A549 (cell line): ENCODE results near the gene PRKAG2. TPM values are rescaled to one million over a fixed set of nuclear protein-coding genes. Genes with fewer than 3 reads are reported as not detected.

Source experiments
- ATAC-seq, 2 experiments: fragments of 200-7000 bp in 1 of 2; fragments of >200 bp in 1 of 2; cut with Nextera tagmentation in 1 of 2; cut with Tn5 transposase in 1 of 2; 3 replicates each; pipeline versions ENCODE4 v1.8.0 to v1.9.1; 2018 to 2020; ENCODE audit warnings: mild to moderate bottlenecking in 1 of 2, moderate library complexity in 1 of 2
- CTCF ChIA-PET: fragments of 300-600 bp; sonication (Branson Sonifier 250); formaldehyde crosslinking; extraction: SDS; loops from one replicate; lab custom pipeline; 2021; ENCODE audit warnings: antibody characterized with exemption, inconsistent platforms; lab: Yijun Ruan, JAX
- POLR2A ChIA-PET: fragments of 350-600 bp; formaldehyde crosslinking; extraction: SDS; loops from one replicate; lab custom pipeline; 2021; ENCODE audit warnings: antibody characterized with exemption, inconsistent platforms; lab: Yijun Ruan, JAX
- DNase-seq, 2 experiments: peaks; one replicate each; pipeline versions ENCODE4 v3.0.0 to v3.0.0-alpha.2; 2011 to 2016; ENCODE audit warnings: low read depth in 1 of 2, low spot score in 1 of 2
- FAIRE-seq: peaks from 2 replicates; lab custom pipeline; 2011; peaks lifted over from hg19 to GRCh38; lab: Jason Lieb, UNC
- H3K27ac ChIP-seq, 2 experiments: fragments of >200 bp; sonication (Bioruptor Twin); formaldehyde crosslinking; 3 replicates each; pipeline ENCODE4 v1.5.1; 2016 to 2017
- H3K4me1 ChIP-seq: fragments of >200 bp; sonication (Bioruptor Twin); formaldehyde crosslinking; 3 replicates; pipeline ENCODE4 v1.6.1; 2016
- H3K4me2 ChIP-seq: fragments of >200 bp; sonication (Bioruptor Twin); formaldehyde crosslinking; 3 replicates; pipeline ENCODE4 v1.6.1; 2016
- H3K4me3 ChIP-seq: fragments of >200 bp; sonication (Bioruptor Twin); formaldehyde crosslinking; 3 replicates; pipeline ENCODE4 v1.5.1; 2016
- H3K9me3 ChIP-seq: fragments of >200 bp; sonication (Bioruptor Twin); formaldehyde crosslinking; 3 replicates; pipeline ENCODE4 v1.6.1; 2016
- BCL3 ChIP-seq: fragments of >200 bp; sonication (Bioruptor Twin); formaldehyde crosslinking; IDR thresholded peaks from 3 replicates; pipeline ENCODE4 v1.6.1; 2016
- BHLHE40 ChIP-seq: IDR thresholded peaks from 2 replicates; pipeline ENCODE4 v1.6.1; 2012; ENCODE audit warnings: low read depth, low read length, inconsistent platforms
- CBX2 ChIP-seq: fragments of 200-600 bp; sonication (generic); IDR thresholded peaks from 2 replicates; pipeline ENCODE4 v1.6.1; 2016; ENCODE audit warnings: low read depth, mild to moderate bottlenecking, borderline replicate concordance
- CBX8 ChIP-seq: fragments of 200-600 bp; sonication (generic); IDR thresholded peaks from 2 replicates; pipeline ENCODE4 v1.6.1; 2016
- CEBPB ChIP-seq, 2 experiments: fragments of >200 bp in 1 of 2; sonication (Bioruptor Twin) in 1 of 2; formaldehyde crosslinking in 1 of 2; IDR thresholded peaks; 2 replicates each; pipeline ENCODE4 v1.6.1; 2012 to 2016
- CHD4 ChIP-seq: fragments of 200-600 bp; sonication (generic); IDR thresholded peaks from 2 replicates; pipeline ENCODE4 v1.6.1; 2016; ENCODE audit warnings: antibody characterized with exemption, mild to moderate bottlenecking, borderline replicate concordance
- EHF ChIP-seq: fragments of 250-450 bp; sonication (Bioruptor Pico); IDR thresholded peaks from 2 replicates; pipeline ENCODE4 v1.5.0; 2020; ENCODE audit warnings: mild to moderate bottlenecking
- EP300 ChIP-seq, 2 experiments: fragments of >200 bp; sonication (Bioruptor Twin); formaldehyde crosslinking; IDR thresholded peaks; 2 replicates in 1 of 2; 3 replicates in 1 of 2; pipeline ENCODE4 v1.6.1; 2016 to 2017
- ESRRA ChIP-seq: fragments of 150-350 bp; IDR thresholded peaks from 2 replicates; pipeline ENCODE4 v1.6.1; 2014; ENCODE audit warnings: mild to moderate bottlenecking, low read length, borderline replicate concordance
- FOSB ChIP-seq: fragments of 250-450 bp; sonication (Bioruptor Pico); IDR thresholded peaks from 2 replicates; pipeline ENCODE4 v1.5.0; 2020; ENCODE audit warnings: mild to moderate bottlenecking, moderate library complexity
- FOXS1 ChIP-seq: fragments of 250-450 bp; sonication (Bioruptor Pico); IDR thresholded peaks from 2 replicates; pipeline ENCODE4 v1.5.0; 2020; ENCODE audit warnings: mild to moderate bottlenecking, moderate library complexity
- GATA3 ChIP-seq: IDR thresholded peaks from 2 replicates; pipeline ENCODE4 v1.6.1; 2012; ENCODE audit warnings: borderline replicate concordance
- HDAC2 ChIP-seq: fragments of 200-600 bp; sonication (generic); IDR thresholded peaks from 2 replicates; pipeline ENCODE4 v1.6.1; 2016
- HOXA7 ChIP-seq: fragments of 250-450 bp; sonication (Bioruptor Pico); IDR thresholded peaks from 2 replicates; pipeline ENCODE4 v1.5.0; 2020; ENCODE audit warnings: mild to moderate bottlenecking, moderate library complexity
- KDM1A ChIP-seq: fragments of 200-600 bp; sonication (generic); IDR thresholded peaks from 2 replicates; pipeline ENCODE4 v1.6.1; 2016; ENCODE audit warnings: low read depth, mild to moderate bottlenecking
- MAZ ChIP-seq: fragments of 150-350 bp; IDR thresholded peaks from 2 replicates; pipeline ENCODE4 v1.6.1; 2014; ENCODE audit warnings: antibody characterized with exemption, low read depth, low read length, borderline replicate concordance
- NR3C1 ChIP-seq: fragments of >200 bp; sonication (Bioruptor Twin); formaldehyde crosslinking; IDR thresholded peaks from 3 replicates; pipeline ENCODE4 v1.6.1; 2017
- RCOR1 ChIP-seq: fragments of 150-350 bp; IDR thresholded peaks from 2 replicates; pipeline ENCODE4 v1.6.1; 2014; ENCODE audit warnings: antibody characterized with exemption, low read length, low read depth
- RFX5 ChIP-seq: fragments of 450-650 bp; IDR thresholded peaks from 2 replicates; pipeline ENCODE4 v1.7.1; 2014; ENCODE audit warnings: antibody characterized with exemption, mild to moderate bottlenecking, moderate library complexity
- RNF2 ChIP-seq: fragments of 200-600 bp; sonication (generic); IDR thresholded peaks from 2 replicates; pipeline ENCODE4 v1.6.1; 2016; ENCODE audit warnings: low read depth, mild to moderate bottlenecking, antibody characterized with exemption, moderate library complexity, borderline replicate concordance
- ZC3H11A ChIP-seq: fragments of 450-650 bp; IDR thresholded peaks from 2 replicates; pipeline ENCODE4 v1.6.1; 2014; ENCODE audit warnings: antibody characterized with exemption, mild to moderate bottlenecking
- ZFP36 ChIP-seq: fragments of 450-650 bp; IDR thresholded peaks from 2 replicates; pipeline ENCODE4 v1.6.1; 2014; ENCODE audit warnings: borderline replicate concordance; ENCODE audit not compliant: partially characterized antibody
- ZNF302 ChIP-seq: fragments of 250-450 bp; sonication (Bioruptor Pico); IDR thresholded peaks from 2 replicates; pipeline ENCODE4 v1.9.0; 2021; ENCODE audit warnings: inconsistent platforms, mild to moderate bottlenecking, moderate library complexity
- WGBS: methylation state at CpG from one replicate; pipeline ENCODE4 v1.1.6; 2017; ENCODE audit errors: missing lambda C conversion rate; 5-methylcytosine and 5-hydroxymethylcytosine counted together
- polyA plus RNA-seq, 4 experiments: library from polyadenylated mRNA; depleted of rRNA in 3 of 4; stranded (reverse); fragments of >200 nt; fragmentation: RNase III in 1 of 4; extraction: RNeasy Plus Mini Kit Qiagen cat#74134 plus additional on column Dnase treatment in 1 of 4; gene quantifications; 2 replicates in 3 of 4; 3 replicates in 1 of 4; pipeline ENCODE4 v1.2.3, GENCODE V29; 2011 to 2017
- TF ChIP-seq, protein P1 (sequence below): fragments of 150-350 bp; IDR thresholded peaks from 2 replicates; pipeline ENCODE4 v1.6.1; 2014; ENCODE audit warnings: low read depth, mild to moderate bottlenecking, low read length
- TF ChIP-seq, protein P2 (sequence below): fragments of >200 bp; sonication (Bioruptor Twin); formaldehyde crosslinking; IDR thresholded peaks from 2 replicates; pipeline ENCODE4 v1.6.1; 2016
- TF ChIP-seq, protein P3 (sequence below): fragments of 450-650 bp; IDR thresholded peaks from 2 replicates; pipeline ENCODE4 v1.6.1; 2014; ENCODE audit warnings: antibody characterized with exemption
- TF ChIP-seq, protein P4 (sequence below): fragments of >200 bp; sonication (Bioruptor Twin); formaldehyde crosslinking; IDR thresholded peaks from 3 replicates; pipeline ENCODE4 v1.5.1; 2016
- TF ChIP-seq, protein P5 (sequence below): IDR thresholded peaks from 2 replicates; pipeline ENCODE4 v1.6.1; 2012

PRKAG2 gene
- polyA plus RNA-seq, 2 of the 4 experiments (the other 2 are of a cell fraction) = 26.5 to 31.7 TPM

- CTCF ChIA-PET = interaction anchor here (4.3 kb wide), 1 partner anchor 33 kb away, joined by 20 read pairs; no protein-coding TSS in a partner anchor
- Histone ChIP-seq H3K9me3 (no peaks in the 10 kb centered on the region), H3K4me3 (no peak overlapping the region), H3K4me1 (peaks cover 5% of the 10 kb centered on the region; the same call in 1 of the 3 replicates), H3K27ac (no peak overlapping the region), H3K4me2 (no peak overlapping the region)
- TF ChIP-seq HOXA7 (CRISPR knock-in tag) (no peak), HDAC2 (no peak), GATA3 (no peak), CEBPB (IDR thresholded peaks at IDR 0.05) (no peak), FOSB (CRISPR knock-in tag) (no peak), BCL3 (no peak), BHLHE40 (no peak)
- TF ChIP-seq, protein P1, sequence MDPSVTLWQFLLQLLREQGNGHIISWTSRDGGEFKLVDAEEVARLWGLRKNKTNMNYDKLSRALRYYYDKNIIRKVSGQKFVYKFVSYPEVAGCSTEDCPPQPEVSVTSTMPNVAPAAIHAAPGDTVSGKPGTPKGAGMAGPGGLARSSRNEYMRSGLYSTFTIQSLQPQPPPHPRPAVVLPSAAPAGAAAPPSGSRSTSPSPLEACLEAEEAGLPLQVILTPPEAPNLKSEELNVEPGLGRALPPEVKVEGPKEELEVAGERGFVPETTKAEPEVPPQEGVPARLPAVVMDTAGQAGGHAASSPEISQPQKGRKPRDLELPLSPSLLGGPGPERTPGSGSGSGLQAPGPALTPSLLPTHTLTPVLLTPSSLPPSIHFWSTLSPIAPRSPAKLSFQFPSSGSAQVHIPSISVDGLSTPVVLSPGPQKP = no peak
- TF ChIP-seq, protein P2, sequence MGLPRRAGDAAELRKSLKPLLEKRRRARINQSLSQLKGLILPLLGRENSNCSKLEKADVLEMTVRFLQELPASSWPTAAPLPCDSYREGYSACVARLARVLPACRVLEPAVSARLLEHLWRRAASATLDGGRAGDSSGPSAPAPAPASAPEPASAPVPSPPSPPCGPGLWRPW = no peak
- TF ChIP-seq, protein P3, sequence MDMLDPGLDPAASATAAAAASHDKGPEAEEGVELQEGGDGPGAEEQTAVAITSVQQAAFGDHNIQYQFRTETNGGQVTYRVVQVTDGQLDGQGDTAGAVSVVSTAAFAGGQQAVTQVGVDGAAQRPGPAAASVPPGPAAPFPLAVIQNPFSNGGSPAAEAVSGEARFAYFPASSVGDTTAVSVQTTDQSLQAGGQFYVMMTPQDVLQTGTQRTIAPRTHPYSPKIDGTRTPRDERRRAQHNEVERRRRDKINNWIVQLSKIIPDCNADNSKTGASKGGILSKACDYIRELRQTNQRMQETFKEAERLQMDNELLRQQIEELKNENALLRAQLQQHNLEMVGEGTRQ = no peak
- DNase-seq (no peak), FAIRE-seq (no peak), ATAC-seq (no peak)
- POLR2A ChIA-PET = no interaction called here
- WGBS = 80% methylated on average over 5 of the region's 5 CpGs
Observed at GRCh38 chr7:151815419-151815818, 61.5 kb downstream of the PRKAG2 start.

- peak in 1 of 2 experiments; percentile 42; a peak in 3 of 6 replicates for ATAC-seq
- TF ChIP-seq NR3C1 (no peak), ZC3H11A (no peak), MAZ (no peak), ZNF302 (no peak), KDM1A (no peak), RFX5 (no peak), ZFP36 (no peak), HOXA7 (CRISPR knock-in tag) (no peak), CBX2 (no peak), ESRRA (no peak), EHF (CRISPR knock-in tag) (no peak), RNF2 (no peak), CHD4 (no peak), FOXS1 (no peak), CBX8 (no peak), FOSB (CRISPR knock-in tag) (no peak), EP300 (IDR thresholded peaks at IDR 0.05) (no peak), RCOR1 (no peak)
- TF ChIP-seq, protein P4, sequence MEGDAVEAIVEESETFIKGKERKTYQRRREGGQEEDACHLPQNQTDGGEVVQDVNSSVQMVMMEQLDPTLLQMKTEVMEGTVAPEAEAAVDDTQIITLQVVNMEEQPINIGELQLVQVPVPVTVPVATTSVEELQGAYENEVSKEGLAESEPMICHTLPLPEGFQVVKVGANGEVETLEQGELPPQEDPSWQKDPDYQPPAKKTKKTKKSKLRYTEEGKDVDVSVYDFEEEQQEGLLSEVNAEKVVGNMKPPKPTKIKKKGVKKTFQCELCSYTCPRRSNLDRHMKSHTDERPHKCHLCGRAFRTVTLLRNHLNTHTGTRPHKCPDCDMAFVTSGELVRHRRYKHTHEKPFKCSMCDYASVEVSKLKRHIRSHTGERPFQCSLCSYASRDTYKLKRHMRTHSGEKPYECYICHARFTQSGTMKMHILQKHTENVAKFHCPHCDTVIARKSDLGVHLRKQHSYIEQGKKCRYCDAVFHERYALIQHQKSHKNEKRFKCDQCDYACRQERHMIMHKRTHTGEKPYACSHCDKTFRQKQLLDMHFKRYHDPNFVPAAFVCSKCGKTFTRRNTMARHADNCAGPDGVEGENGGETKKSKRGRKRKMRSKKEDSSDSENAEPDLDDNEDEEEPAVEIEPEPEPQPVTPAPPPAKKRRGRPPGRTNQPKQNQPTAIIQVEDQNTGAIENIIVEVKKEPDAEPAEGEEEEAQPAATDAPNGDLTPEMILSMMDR = no peak
- TF ChIP-seq, protein P5, sequence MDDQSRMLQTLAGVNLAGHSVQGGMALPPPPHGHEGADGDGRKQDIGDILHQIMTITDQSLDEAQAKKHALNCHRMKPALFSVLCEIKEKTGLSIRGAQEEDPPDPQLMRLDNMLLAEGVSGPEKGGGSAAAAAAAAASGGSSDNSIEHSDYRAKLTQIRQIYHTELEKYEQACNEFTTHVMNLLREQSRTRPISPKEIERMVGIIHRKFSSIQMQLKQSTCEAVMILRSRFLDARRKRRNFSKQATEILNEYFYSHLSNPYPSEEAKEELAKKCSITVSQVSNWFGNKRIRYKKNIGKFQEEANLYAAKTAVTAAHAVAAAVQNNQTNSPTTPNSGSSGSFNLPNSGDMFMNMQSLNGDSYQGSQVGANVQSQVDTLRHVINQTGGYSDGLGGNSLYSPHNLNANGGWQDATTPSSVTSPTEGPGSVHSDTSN = no peak
- Histone ChIP-seq H3K27ac (no peak overlapping the region), H3K4me3 (no peak overlapping the region), H3K9me3 (no peaks in the 10 kb centered on the region), H3K4me1 (peaks cover 8% of the 10 kb centered on the region; the same call in 2 of the 3 replicates), H3K4me2 (no peak overlapping the region)
- no peak for DNase-seq
- CTCF ChIA-PET = interaction anchor here (0.6 to 4.3 kb wide), 5 partner anchors 11 to 479 kb away, joined by 3 to 20 read pairs (median 4); no protein-coding TSS in a partner anchor
- FAIRE-seq = no peak
- POLR2A ChIA-PET = no interaction called here
- WGBS = 72% methylated on average over 11 of the region's 18 CpGs
Observed at GRCh38 chr7:151814400-151815009, 62.4 kb downstream of the PRKAG2 start.
